ENCODE results near the gene KIAA0040.

The KIAA0040 gene

GRCh38 chr1:175129644-175129996 lies 63.0 kb downstream of the KIAA0040 start (continued):
- no peak for TF ChIP-seq ZBTB44 (tag by site-specific recombination; IDR thresholded peaks at IDR 0.05)
- TF ChIP-seq ZNF529 (tag by site-specific recombination; IDR thresholded peaks at IDR 0.05; ENCODE audit: insufficient replicate concordance): no peak
- TF ChIP-seq ZNF10 (tag by site-specific recombination; IDR thresholded peaks at IDR 0.05): no peak
- TF ChIP-seq ZNF239 (tag by site-specific recombination; IDR thresholded peaks at IDR 0.05): no peak

GRCh38 chr1:175129182-175129581 lies 63.4 kb downstream of the KIAA0040 start:
- ChIA-PET CTCF (interaction anchor here (0.5 to 4.5 kb wide), 5 partner anchors 17 to 1242 kb away, joined by 3 to 43 read pairs (median 14); no protein-coding TSS in a partner anchor), POLR2A (no interaction called here)
- Histone ChIP-seq H3K27ac (ENCODE audit: extremely low read depth, low read depth, low read length) (no peak overlapping the region), H3K36me3 (ENCODE audit: control insufficient read depth in 2 of 2, insufficient read depth in 1 of 2, low read length in 2 of 2) (no peaks in the 10 kb centered on the region), H3K9me3 (ENCODE audit: control insufficient read depth, insufficient read depth, low read depth, low read length) (no peaks in the 10 kb centered on the region), H3K4me1 (ENCODE audit: control insufficient read depth, insufficient read depth, low read length) (no peaks in the 10 kb centered on the region), H3K4me3 (ENCODE audit: low read depth, low read length) (no peak overlapping the region)
- TF ChIP-seq GLIS1 (tag by site-specific recombination; IDR thresholded peaks at IDR 0.05): no peak
- no peak for TF ChIP-seq TSHZ1 (tag by site-specific recombination; IDR thresholded peaks at IDR 0.05; ENCODE audit: borderline replicate concordance)
- TF ChIP-seq ZNF148 (tag by site-specific recombination; IDR thresholded peaks at IDR 0.05; ENCODE audit: borderline replicate concordance): no peak
- TF ChIP-seq ZFP41 (tag by site-specific recombination; IDR thresholded peaks at IDR 0.05; ENCODE audit: borderline replicate concordance): no peak
- no peak for TF ChIP-seq ZNF132 (tag by site-specific recombination; IDR thresholded peaks at IDR 0.05; ENCODE audit: borderline replicate concordance)
- no peak for TF ChIP-seq ZNF114 (tag by site-specific recombination; IDR thresholded peaks at IDR 0.05)
- TF ChIP-seq ZNF157 (tag by site-specific recombination; IDR thresholded peaks at IDR 0.05): no peak
- TF ChIP-seq ZBTB1 (tag by site-specific recombination; IDR thresholded peaks at IDR 0.05): no peak
- no peak for TF ChIP-seq KLF8 (tag by site-specific recombination; IDR thresholded peaks at IDR 0.05)
- TF ChIP-seq ZNF623 (tag by site-specific recombination; IDR thresholded peaks at IDR 0.05): no peak
- no peak for TF ChIP-seq ZNF791 (tag by site-specific recombination; IDR thresholded peaks at IDR 0.05)

GRCh38 chr1:175128523-175128922 lies 64.1 kb downstream of the KIAA0040 start:
- no peaks in the 10 kb centered on the region for H3K4me1 ChIP-seq (ENCODE audit: control insufficient read depth, insufficient read depth, low read length)
- H3K27ac ChIP-seq (ENCODE audit: extremely low read depth, low read depth, low read length): no peak overlapping the region
- H3K9me3 ChIP-seq (ENCODE audit: control insufficient read depth, insufficient read depth, low read depth, low read length): no peaks in the 10 kb centered on the region
- no peak overlapping the region for H3K4me3 ChIP-seq (ENCODE audit: low read depth, low read length)
- ChIA-PET POLR2A (no interaction called here), CTCF (interaction anchor here (0.5 to 4.5 kb wide), 4 partner anchors 18 to 1241 kb away, joined by 3 to 43 read pairs (median 17); no protein-coding TSS in a partner anchor)
- no peaks in the 10 kb centered on the region for H3K36me3 ChIP-seq (ENCODE audit: control insufficient read depth in 2 of 2, insufficient read depth in 1 of 2, low read length in 2 of 2)
- TF ChIP-seq ZNF560 (tag by site-specific recombination; IDR thresholded peaks at IDR 0.05; ENCODE audit: borderline replicate concordance): no peak
- no peak for TF ChIP-seq YY2 (tag by site-specific recombination; IDR thresholded peaks at IDR 0.05)
- no peak for TF ChIP-seq ZNF26 (tag by site-specific recombination; IDR thresholded peaks at IDR 0.05)
- no peak for TF ChIP-seq ZNF843 (tag by site-specific recombination; IDR thresholded peaks at IDR 0.05)
- no peak for TF ChIP-seq ZNF561 (tag by site-specific recombination; IDR thresholded peaks at IDR 0.05; ENCODE audit: borderline replicate concordance)
- TF ChIP-seq ZNF513 (tag by site-specific recombination; IDR thresholded peaks at IDR 0.05): no peak
- TF ChIP-seq ZNF747 (tag by site-specific recombination; IDR thresholded peaks at IDR 0.05): no peak
- no peak for TF ChIP-seq ZNF211 (tag by site-specific recombination; IDR thresholded peaks at IDR 0.05; ENCODE audit: low read depth)
